IPS-18a (cell line): Measurements from ENCODE around the gene LAMTOR5.
"Not testable (repeated sequence)": the region's sequence is repeated elsewhere in the genome, so short reads cannot be mapped to it uniquely, and the experiment has no call there.

ENCODE experiments used
- H3K27ac ChIP-seq: one replicate; pipeline ENCODE4 v1.5.1; 2013; ENCODE audit warnings: low read length
- H3K27me3 ChIP-seq: one replicate; pipeline ENCODE4 v1.6.1; 2013; ENCODE audit warnings: mild to moderate bottlenecking, low read length; ENCODE audit not compliant: control insufficient read depth, insufficient read depth
- H3K36me3 ChIP-seq: one replicate; pipeline ENCODE4 v1.6.1; 2013; ENCODE audit warnings: low read depth, low read length; ENCODE audit not compliant: control insufficient read depth
- H3K4me1 ChIP-seq: one replicate; pipeline ENCODE4 v1.6.1; 2013; ENCODE audit warnings: low read depth, low read length; ENCODE audit not compliant: control insufficient read depth
- H3K4me3 ChIP-seq: one replicate; pipeline ENCODE4 v1.5.1; 2013; ENCODE audit warnings: low read length
- H3K9ac ChIP-seq: one replicate; pipeline ENCODE4 v1.6.1; 2013; ENCODE audit warnings: mild to moderate bottlenecking, low read length, moderate library complexity
- H3K9me3 ChIP-seq: one replicate; pipeline ENCODE4 v1.6.1; 2013; ENCODE audit warnings: low read depth, low read length; ENCODE audit not compliant: control insufficient read depth

Gene LAMTOR5

DNA sequence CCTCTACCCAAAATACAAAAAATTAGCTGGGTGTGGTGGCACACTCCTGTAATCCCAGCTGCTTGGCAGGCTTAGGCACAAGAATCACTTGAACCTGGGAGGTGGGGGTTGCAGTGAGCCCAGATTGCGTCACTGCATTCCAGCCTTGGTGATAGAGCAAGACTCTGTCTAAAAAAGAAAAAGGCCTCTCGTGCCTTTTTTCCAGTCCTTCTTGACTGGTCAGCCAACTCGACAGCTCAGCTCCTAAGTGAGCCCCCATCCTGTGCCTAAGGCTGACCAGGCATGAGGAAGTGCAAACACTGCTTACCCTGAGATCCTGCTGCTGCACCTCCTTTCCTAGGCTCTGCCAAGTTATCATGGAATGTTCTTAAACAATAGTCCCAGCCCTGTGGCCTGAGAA lies 33.4 kb upstream of the LAMTOR5 start:
- H3K9me3 ChIP-seq: no peaks in the 10 kb centered on the region
- H3K4me1 ChIP-seq: no peaks in the 10 kb centered on the region
- no peaks in the 10 kb centered on the region for H3K36me3 ChIP-seq
- H3K27me3 ChIP-seq: no peaks in the 10 kb centered on the region
- H3K9ac ChIP-seq: no peak overlapping the region
- no peak overlapping the region for H3K27ac ChIP-seq
- H3K4me3 ChIP-seq: no peak overlapping the region

DNA sequence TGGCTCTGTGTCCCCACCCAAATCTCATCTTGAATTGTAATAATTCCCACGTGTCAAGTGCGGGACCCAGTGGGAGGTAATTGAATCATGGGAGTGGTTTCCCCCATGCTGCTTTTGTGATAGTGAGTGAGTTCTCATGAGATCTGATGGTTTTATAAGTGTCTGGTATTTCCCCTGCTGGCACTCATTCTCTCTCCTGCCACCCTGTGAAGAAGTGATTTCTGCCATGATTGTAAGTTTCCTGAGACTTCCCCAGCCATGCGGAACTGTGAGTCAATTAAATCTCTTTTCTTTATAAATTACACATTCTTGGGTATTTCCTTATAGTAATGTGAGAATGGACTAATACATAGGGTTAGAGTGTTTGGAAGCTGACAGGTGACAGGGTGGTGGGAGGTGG lies 32.4 kb upstream of the LAMTOR5 start:
- H3K9me3 ChIP-seq, H3K36me3 ChIP-seq, H3K27me3 ChIP-seq, H3K9ac ChIP-seq, H3K4me1 ChIP-seq, H3K4me3 ChIP-seq, H3K27ac ChIP-seq: not testable (repeated sequence)

DNA sequence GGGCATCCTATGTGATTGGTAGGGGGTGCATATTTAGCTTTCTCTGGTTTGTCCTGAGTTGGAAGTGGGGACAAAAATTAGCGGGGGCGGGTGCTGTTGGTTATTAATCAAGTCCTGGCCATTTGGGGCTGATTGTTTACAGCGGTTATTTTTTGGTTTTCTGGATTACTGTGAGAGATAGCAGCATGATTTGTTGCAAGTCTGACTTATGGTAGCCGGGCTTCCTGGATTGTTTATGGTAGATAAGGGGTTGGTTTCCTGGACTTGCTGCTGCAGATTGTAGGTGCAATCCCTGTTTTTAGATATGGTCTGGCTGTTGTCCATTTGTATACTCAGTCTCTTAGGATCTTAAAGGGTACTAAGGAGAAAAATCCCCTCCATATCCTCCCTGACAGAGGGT lies 31.4 kb upstream of the LAMTOR5 start:
- no peak overlapping the region for H3K27ac ChIP-seq
- no peak overlapping the region for H3K9ac ChIP-seq
- H3K27me3 ChIP-seq: no peaks in the 10 kb centered on the region
- no peak overlapping the region for H3K4me3 ChIP-seq
- H3K9me3 ChIP-seq: no peaks in the 10 kb centered on the region
- H3K36me3 ChIP-seq: no peaks in the 10 kb centered on the region
- peaks cover 4% of the 10 kb centered on the region for H3K4me1 ChIP-seq

DNA sequence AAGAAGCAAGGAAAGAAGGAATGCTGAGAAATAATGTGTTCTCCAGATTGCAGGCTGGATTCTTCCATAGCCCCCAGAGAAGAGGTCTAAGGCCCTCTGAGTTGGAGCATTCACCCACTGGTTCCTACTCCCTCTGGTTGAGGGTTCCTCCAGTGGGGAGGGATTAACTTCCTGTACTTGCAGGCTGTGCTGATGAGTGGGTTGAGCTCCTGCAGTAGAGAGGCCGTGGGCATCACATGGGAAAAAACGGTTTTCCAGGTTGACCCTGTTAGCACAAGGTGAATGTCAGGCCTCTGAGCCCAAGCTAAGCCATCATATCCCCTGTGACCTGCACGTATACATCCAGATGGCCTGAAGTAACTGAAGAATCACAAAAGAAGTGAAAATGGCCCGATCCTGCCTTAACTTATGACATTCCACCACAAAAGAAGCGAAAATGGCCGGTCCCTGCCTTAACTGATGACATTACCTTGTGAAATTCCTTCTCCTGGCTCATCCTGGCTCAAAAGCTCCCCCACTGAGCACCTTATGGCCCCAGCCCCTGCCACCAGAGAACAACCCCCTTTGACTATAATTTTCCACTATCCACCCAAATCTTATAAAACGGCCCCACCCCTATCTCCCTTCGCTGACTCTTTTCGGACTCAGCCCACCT lies 30.3 kb upstream of the LAMTOR5 start:
- not testable (repeated sequence) for H3K27me3 ChIP-seq, H3K9me3 ChIP-seq, H3K4me3 ChIP-seq, H3K36me3 ChIP-seq, H3K27ac ChIP-seq, H3K9ac ChIP-seq
- H3K4me1 ChIP-seq: peaks cover 13% of the 10 kb centered on the region

DNA sequence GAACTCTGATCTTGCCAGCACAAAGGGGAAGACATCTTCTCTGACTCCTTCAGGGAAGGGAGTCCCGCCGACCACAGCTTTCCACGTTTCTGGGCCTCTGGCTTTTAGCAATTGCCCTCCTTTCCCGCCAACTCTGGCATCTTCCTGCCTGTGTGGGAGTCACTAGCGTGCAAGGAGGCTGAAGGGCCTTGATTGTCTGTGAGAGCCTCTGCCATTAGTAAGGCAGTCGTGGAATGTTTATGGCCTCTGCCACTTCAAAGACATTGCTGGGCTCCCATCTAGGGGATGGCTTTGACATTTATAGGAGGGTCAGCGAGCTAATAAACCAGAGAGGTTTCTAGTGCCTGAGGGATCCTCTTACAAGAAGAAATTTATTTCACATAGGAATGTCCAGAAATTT lies 29.1 kb upstream of the LAMTOR5 start:
- Histone ChIP-seq H3K4me3 (no peak overlapping the region), H3K4me1 (peaks cover 13% of the 10 kb centered on the region), H3K9me3 (no peaks in the 10 kb centered on the region), H3K27ac (no peak overlapping the region), H3K9ac (no peak overlapping the region), H3K36me3 (no peaks in the 10 kb centered on the region), H3K27me3 (no peaks in the 10 kb centered on the region)

DNA sequence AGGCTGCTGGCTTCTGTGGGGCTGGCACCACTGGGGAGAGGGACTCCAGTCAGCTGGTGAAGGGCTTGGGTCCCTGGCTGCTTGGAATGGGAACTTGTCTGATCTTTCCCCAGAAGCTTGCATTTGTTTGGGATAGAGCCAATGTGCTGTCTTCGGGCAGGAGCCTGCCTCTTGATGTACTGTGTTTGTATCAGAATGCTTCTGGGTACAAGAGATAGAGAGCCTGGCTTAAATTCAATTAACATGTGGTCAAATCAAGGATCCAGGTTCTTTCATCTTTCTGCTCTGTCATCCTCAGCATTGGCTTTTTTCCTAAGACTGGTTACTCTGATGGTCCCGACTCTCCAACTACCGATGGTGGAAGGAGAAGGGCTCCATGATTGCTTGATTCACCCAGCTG lies 27.5 kb upstream of the LAMTOR5 start:
- peaks cover 13% of the 10 kb centered on the region for H3K4me1 ChIP-seq
- H3K27me3 ChIP-seq: no peaks in the 10 kb centered on the region
- no peak overlapping the region for H3K27ac ChIP-seq
- H3K4me3 ChIP-seq: no peak overlapping the region
- no peaks in the 10 kb centered on the region for H3K36me3 ChIP-seq
- no peak overlapping the region for H3K9ac ChIP-seq
- no peaks in the 10 kb centered on the region for H3K9me3 ChIP-seq

DNA sequence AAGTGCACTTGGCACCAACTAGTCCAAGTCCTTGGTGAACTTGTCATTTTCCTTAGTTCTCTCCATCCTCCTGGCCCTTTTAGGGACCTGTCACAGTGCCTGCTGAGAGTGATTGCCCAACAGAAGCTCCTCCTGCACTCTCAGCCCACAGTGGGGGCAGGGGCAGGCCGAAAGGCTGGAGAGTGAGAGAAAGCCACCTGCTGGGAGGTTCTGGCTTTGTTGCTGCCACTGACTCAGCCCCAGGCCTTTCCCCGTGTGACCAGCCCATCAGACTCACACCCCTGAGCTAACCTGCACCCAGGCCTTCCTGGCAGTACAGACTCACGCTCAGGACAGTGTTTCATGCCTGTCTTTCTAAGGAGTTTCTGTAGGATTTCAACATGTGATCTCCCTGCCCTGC lies 26.3 kb upstream of the LAMTOR5 start:
- H3K27ac ChIP-seq: no peak overlapping the region
- H3K27me3 ChIP-seq: no peaks in the 10 kb centered on the region
- no peaks in the 10 kb centered on the region for H3K36me3 ChIP-seq
- H3K9ac ChIP-seq: no peak overlapping the region
- H3K4me3 ChIP-seq: no peak overlapping the region
- H3K9me3 ChIP-seq: no peaks in the 10 kb centered on the region
- H3K4me1 ChIP-seq: peaks cover 13% of the 10 kb centered on the region

DNA sequence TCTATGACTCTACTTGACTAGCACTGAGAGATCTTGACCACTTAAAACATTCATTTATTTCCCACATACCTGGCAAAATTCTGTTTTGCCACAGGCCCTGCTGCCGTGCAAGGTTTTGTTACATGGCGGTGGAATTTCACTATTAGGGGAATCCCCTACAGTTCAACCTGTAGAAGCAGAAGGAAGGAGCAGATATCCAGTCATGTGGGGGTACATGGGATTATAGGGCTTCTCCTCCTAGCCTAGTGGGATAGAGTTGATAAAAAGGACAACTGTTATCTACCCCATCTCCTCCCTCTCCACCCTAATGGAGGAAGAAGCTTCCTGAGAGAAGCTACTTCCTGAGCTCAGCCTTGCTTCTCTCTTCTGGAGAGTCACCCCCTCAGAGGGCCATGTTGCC lies 25.7 kb upstream of the LAMTOR5 start:
- Histone ChIP-seq H3K27ac (no peak overlapping the region), H3K9me3 (no peaks in the 10 kb centered on the region), H3K27me3 (no peaks in the 10 kb centered on the region), H3K36me3 (no peaks in the 10 kb centered on the region), H3K4me1 (peaks cover 13% of the 10 kb centered on the region), H3K4me3 (no peak overlapping the region), H3K9ac (no peak overlapping the region)

DNA sequence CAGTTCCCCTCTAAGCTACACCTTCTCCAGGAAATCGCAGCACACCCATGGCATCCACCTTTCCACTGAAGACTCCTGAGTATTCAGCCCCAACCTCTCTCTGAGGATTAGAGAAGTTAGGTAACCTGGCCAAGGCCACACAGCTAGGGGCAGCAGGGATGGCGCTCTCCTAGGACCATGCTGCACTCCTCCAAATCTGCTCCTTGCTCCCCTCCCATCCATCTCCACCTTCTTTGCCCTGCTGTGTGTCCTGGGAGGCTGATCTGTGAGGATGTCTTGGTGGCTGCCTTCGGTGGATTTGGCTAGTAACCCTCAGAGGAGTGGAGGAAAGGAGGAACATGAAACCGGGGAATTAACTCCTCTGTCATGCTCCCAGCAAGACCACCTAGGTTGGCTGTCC lies 23.4 kb upstream of the LAMTOR5 start:
- Histone ChIP-seq H3K4me3 (no peak overlapping the region), H3K27ac (no peak overlapping the region), H3K9ac (no peak overlapping the region), H3K36me3 (no peaks in the 10 kb centered on the region), H3K9me3 (no peaks in the 10 kb centered on the region), H3K4me1 (peaks cover 13% of the 10 kb centered on the region), H3K27me3 (no peaks in the 10 kb centered on the region)

DNA sequence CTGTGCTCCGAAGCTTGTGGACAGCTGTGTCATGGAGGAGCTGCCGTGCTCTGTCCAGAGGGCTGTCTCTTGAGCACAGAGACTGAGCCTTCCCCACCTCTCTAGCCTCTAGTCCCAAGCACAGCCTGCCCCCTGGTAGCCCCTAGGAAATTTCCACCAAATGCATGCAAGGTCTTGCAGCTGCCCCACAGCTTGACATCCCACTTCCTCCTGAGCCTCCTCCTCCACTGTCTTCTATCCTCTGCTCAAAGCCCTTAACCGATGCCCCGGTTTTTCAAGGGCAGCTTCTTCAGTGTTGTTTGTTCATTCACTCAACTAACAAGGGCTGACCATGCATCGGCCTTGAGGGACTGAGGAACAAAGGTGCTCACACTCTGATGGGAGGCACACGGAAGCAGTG lies 22.9 kb upstream of the LAMTOR5 start:
- H3K27ac ChIP-seq: no peak overlapping the region
- no peaks in the 10 kb centered on the region for H3K9me3 ChIP-seq
- H3K36me3 ChIP-seq: no peaks in the 10 kb centered on the region
- H3K27me3 ChIP-seq: no peaks in the 10 kb centered on the region
- H3K9ac ChIP-seq: no peak overlapping the region
- H3K4me3 ChIP-seq: no peak overlapping the region
- peaks cover 13% of the 10 kb centered on the region for H3K4me1 ChIP-seq

DNA sequence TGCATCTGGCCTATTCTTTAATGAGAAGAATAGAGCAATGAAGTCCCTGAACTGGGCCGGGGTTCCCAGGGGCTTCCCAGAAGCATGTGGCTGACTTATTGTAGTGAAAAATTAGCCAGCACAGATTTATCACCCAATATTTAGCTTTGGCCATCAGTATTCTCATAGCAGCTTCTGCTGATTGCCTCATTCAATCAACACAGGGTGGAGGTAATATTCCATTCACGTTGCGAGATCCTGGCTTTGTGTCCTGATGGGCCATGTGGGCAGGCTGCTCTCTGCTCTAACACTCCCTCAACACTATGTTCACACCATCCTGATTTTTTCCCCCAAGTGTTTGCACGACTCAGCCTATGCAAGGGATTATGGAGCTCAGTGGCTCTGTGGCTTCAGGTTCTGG lies 21.5 kb upstream of the LAMTOR5 start:
- Histone ChIP-seq H3K9me3 (no peaks in the 10 kb centered on the region), H3K9ac (no peak overlapping the region), H3K27ac (no peak overlapping the region), H3K36me3 (no peaks in the 10 kb centered on the region), H3K4me3 (no peak overlapping the region), H3K27me3 (no peaks in the 10 kb centered on the region), H3K4me1 (peaks cover 9% of the 10 kb centered on the region)

DNA sequence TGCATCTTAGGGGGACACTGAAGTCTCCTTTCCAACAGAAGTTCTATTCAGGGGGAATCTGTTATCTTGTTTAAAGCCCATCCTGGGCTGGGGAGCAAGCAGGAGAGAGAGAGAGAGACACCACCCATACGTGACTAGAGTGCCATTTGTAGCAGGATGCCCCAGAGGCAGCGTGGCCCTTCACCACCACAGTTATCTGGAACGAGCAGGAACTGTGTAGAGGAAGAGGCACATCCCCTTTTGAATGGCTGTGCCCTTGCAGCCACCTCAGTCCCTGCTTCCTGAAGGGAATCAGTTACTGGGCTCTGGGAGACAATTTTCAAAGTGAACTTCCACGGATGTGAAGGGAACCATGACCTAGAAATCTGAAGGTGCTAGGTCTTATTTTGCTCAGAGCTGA lies 19.4 kb upstream of the LAMTOR5 start:
- no peak overlapping the region for H3K27ac ChIP-seq
- no peaks in the 10 kb centered on the region for H3K27me3 ChIP-seq
- no peaks in the 10 kb centered on the region for H3K9me3 ChIP-seq
- H3K9ac ChIP-seq: no peak overlapping the region
- H3K36me3 ChIP-seq: no peaks in the 10 kb centered on the region
- H3K4me3 ChIP-seq: no peak overlapping the region
- no peaks in the 10 kb centered on the region for H3K4me1 ChIP-seq
